Suppressor macrophage treated with lipopolysaccharide for 1 hour (primary cell): ENCODE results near the gene LRRK1.

Experiments
- DNase-seq, 3 donors: peaks; one replicate each; pipeline ENCODE4 v3.0.0-alpha.2; 2020 to 2022

The LRRK1 gene

GRCh38 chr15:100913961-100914360 is 5.2 kb upstream of the LRRK1 start:
- no peak for DNase-seq

GRCh38 chr15:100914876-100915275 is 4.3 kb upstream of the LRRK1 start:
- peak in 1 of 3 donors; percentile 19 for DNase-seq

- peak; percentile 83 to 92 (median 89) for DNase-seq
Measured at GRCh38 chr15:100918034-100918689, 995 bp upstream of the LRRK1 start.

- peak; percentile 33 to 64 (median 34) for DNase-seq
Measured at GRCh38 chr15:100919481-100920405, 586 bp downstream of the LRRK1 start.

GRCh38 chr15:100920516-100921135 is 1.5 kb downstream of the LRRK1 start:
- no peak for DNase-seq

GRCh38 chr15:100922192-100923040 is 3.3 kb downstream of the LRRK1 start:
- DNase-seq: peak; percentile 41 to 79 (median 72)

GRCh38 chr15:100923076-100923475 is 3.9 kb downstream of the LRRK1 start:
- no peak for DNase-seq

GRCh38 chr15:100923902-100924301 is 4.7 kb downstream of the LRRK1 start:
- no peak for DNase-seq

- no peak for DNase-seq
Measured at GRCh38 chr15:100924436-100924835, 5.3 kb downstream of the LRRK1 start.

- no peak for DNase-seq
Measured at GRCh38 chr15:100925480-100925879, 6.3 kb downstream of the LRRK1 start.

GRCh38 chr15:100926258-100926657 is 7.1 kb downstream of the LRRK1 start:
- DNase-seq: peak in 1 of 3 donors; percentile 37

- no peak for DNase-seq
Measured at GRCh38 chr15:100926971-100927756, 8.0 kb downstream of the LRRK1 start.

GRCh38 chr15:100928632-100929280 is 9.6 kb downstream of the LRRK1 start:
- no peak for DNase-seq

GRCh38 chr15:100929641-100930042 is 10.5 kb downstream of the LRRK1 start:
- DNase-seq: no peak

- DNase-seq: no peak
Measured at GRCh38 chr15:100930306-100930848, 11.2 kb downstream of the LRRK1 start.

- DNase-seq: no peak
Measured at GRCh38 chr15:100931143-100931890, 12.2 kb downstream of the LRRK1 start.

- DNase-seq: no peak
Measured at GRCh38 chr15:100932676-100933348, 13.7 kb downstream of the LRRK1 start.

GRCh38 chr15:100934166-100934565 is 15.0 kb downstream of the LRRK1 start:
- DNase-seq: no peak

- DNase-seq: peak in 1 of 3 donors; percentile 35
Measured at GRCh38 chr15:100934726-100935125, 15.6 kb downstream of the LRRK1 start.

- no peak for DNase-seq
Measured at GRCh38 chr15:100937171-100937570, 18.0 kb downstream of the LRRK1 start.
